Subcutaneous abdominal adipose tissue (tissue), 5 donors: ENCODE results near the gene TNPO1.

ENCODE experiments used
- H3K27ac ChIP-seq: one replicate; pipeline ENCODE4 v1.7.0; 2013; ENCODE audit warnings: low read depth, mild to moderate bottlenecking, inconsistent platforms, low read length, moderate library complexity
- H3K27me3 ChIP-seq, 5 donors: one replicate each; pipeline ENCODE4 v1.7.0; 2013; ENCODE audit warnings: low read length in 5 of 5, inconsistent platforms in 1 of 5; ENCODE audit not compliant: control insufficient read depth in 5 of 5, insufficient read depth in 4 of 5
- H3K36me3 ChIP-seq, 5 donors: one replicate each; pipeline ENCODE4 v1.7.0; 2013; ENCODE audit warnings: low read length in 5 of 5; ENCODE audit not compliant: control insufficient read depth in 5 of 5, insufficient read depth in 5 of 5
- H3K4me1 ChIP-seq, 5 donors: one replicate each; pipeline ENCODE4 v1.7.0; 2013; ENCODE audit warnings: low read length in 5 of 5, mild to moderate bottlenecking in 3 of 5, moderate library complexity in 1 of 5; ENCODE audit not compliant: control insufficient read depth in 5 of 5, insufficient read depth in 5 of 5
- H3K4me3 ChIP-seq, 5 donors: one replicate each; pipeline ENCODE4 v1.7.0; 2013; ENCODE audit warnings: low read length in 5 of 5, low read depth in 1 of 5
- H3K9ac ChIP-seq, 5 donors: one replicate each; pipeline ENCODE4 v1.7.0; 2013; ENCODE audit warnings: low read length in 5 of 5, mild to moderate bottlenecking in 4 of 5, moderate library complexity in 3 of 5
- H3K9me3 ChIP-seq, 5 donors: one replicate each; pipeline ENCODE4 v1.7.0; 2013; ENCODE audit warnings: low read length in 5 of 5; ENCODE audit not compliant: control insufficient read depth in 5 of 5
- donor health status: healthy.
- donor health status: healthy.
- donor health status: healthy.
- donor health status: healthy.
- donor health status: healthy.

Gene TNPO1

DNA sequence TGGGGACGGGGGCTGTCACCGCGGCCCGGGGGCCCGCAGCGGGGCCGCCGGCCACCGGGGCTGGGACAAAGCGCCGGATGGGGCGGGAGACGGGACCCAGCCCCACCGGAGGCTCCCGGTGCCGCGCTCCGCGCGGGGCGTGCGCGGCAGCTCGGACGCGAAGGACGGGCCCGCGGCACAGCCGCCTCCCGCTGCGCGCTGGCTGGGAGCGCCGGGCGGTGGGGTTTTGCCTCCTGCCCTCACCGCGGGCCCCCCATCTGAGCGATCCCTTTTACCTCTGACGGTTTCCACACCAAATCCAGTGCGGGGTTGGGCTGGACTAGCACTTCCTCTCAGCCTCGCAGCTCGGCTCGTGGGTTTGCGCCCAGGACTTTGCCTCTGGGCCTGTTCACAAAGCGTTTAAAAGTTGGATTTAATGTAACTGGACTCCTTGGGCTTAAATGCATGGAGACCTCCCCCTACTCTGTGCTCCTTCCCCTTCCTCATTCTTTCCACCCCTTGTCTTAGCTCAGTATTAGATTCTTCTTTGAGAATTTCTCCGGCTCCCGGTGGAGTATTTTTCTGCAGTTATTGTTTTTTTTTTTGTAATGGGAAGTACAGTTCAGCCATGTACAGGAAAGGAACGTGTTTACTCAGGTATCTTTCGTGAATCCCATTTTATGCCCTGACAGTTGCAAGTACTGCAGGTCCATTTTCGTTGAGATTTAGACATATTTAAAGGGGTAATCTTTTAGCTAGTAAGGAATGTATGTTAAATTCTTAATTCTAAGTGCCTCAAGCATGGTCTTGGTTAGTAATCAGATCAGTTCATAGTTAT, 140.1 kb downstream of the TNPO1 start:
- Histone ChIP-seq H3K27me3 (no peaks in the 10 kb centered on the region), H3K4me1 (peaks cover 3 to 35% (median 29%) of the 10 kb centered on the region in 5 donors)

DNA sequence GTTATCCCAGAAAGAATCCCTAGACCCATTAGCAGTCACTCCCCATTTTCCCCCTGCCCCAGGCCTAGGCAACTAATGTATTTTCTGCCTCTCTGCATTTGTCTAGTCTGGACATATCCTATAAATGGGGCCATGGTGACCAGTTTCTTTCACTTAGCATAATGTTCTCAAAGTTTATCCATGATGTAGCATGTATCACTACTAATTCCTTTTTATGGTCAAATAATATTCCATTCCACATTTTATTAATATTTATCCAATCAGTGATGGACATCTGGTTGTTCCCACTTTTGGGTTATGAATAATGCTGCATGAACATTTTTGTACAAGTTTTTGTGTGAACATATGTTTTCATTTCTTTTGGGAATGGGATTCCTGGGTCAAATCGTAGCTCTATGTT, 140.9 kb downstream of the TNPO1 start:
- peaks cover 3 to 35% (median 28%) of the 10 kb centered on the region in 5 donors for H3K4me1 ChIP-seq
- H3K4me3 ChIP-seq, result peak overlapping the region; percentile 50 to 92 (median 85)
- no peaks in the 10 kb centered on the region for H3K27me3 ChIP-seq
- no peaks in the 10 kb centered on the region for H3K9me3 ChIP-seq
- H3K36me3 ChIP-seq, result no peaks in the 10 kb centered on the region
- H3K27ac ChIP-seq, result peak overlapping the region; percentile 99
- peak overlapping the region; percentile 74 to 89 (median 82) for H3K9ac ChIP-seq

More for the DNA sequence above, 140.1 kb downstream of the TNPO1 start:
- Histone ChIP-seq H3K4me3 (peak overlapping the region; percentile 81 to 92 (median 86)), H3K36me3 (no peaks in the 10 kb centered on the region), H3K9ac (peak overlapping the region; percentile 74 to 94 (median 82)), H3K27ac (peak overlapping the region; percentile 99), H3K9me3 (no peaks in the 10 kb centered on the region)

GRCh38 chr5:72959257-72959656, 142.8 kb downstream of the TNPO1 start:
- Histone ChIP-seq H3K9me3 (no peaks in the 10 kb centered on the region), H3K4me1 (peaks cover 3 to 35% (median 28%) of the 10 kb centered on the region in 5 donors), H3K4me3 (no peak overlapping the region), H3K36me3 (no peaks in the 10 kb centered on the region), H3K9ac (no peak overlapping the region), H3K27me3 (no peaks in the 10 kb centered on the region), H3K27ac (no peak overlapping the region)
